ENCODE results near the gene PAPOLA.

GRCh38 chr14:96584907-96585671, 82.9 kb downstream of the PAPOLA start:
- no peak for TF ChIP-seq POLR2A (IDR thresholded peaks at IDR 0.05)
- TF ChIP-seq, protein P1, sequence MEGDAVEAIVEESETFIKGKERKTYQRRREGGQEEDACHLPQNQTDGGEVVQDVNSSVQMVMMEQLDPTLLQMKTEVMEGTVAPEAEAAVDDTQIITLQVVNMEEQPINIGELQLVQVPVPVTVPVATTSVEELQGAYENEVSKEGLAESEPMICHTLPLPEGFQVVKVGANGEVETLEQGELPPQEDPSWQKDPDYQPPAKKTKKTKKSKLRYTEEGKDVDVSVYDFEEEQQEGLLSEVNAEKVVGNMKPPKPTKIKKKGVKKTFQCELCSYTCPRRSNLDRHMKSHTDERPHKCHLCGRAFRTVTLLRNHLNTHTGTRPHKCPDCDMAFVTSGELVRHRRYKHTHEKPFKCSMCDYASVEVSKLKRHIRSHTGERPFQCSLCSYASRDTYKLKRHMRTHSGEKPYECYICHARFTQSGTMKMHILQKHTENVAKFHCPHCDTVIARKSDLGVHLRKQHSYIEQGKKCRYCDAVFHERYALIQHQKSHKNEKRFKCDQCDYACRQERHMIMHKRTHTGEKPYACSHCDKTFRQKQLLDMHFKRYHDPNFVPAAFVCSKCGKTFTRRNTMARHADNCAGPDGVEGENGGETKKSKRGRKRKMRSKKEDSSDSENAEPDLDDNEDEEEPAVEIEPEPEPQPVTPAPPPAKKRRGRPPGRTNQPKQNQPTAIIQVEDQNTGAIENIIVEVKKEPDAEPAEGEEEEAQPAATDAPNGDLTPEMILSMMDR (IDR thresholded peaks at IDR 0.05): no peak
